ENCODE data around the gene SAP25.
"Not testable (repeated sequence)": the region's sequence is repeated elsewhere in the genome, so short reads cannot be mapped to it uniquely, and the experiment has no call there.

Gene SAP25

GRCh38 chr7:100556541-100556940, 17.2 kb downstream of the SAP25 start:
- no peak for FAIRE-seq

DNA sequence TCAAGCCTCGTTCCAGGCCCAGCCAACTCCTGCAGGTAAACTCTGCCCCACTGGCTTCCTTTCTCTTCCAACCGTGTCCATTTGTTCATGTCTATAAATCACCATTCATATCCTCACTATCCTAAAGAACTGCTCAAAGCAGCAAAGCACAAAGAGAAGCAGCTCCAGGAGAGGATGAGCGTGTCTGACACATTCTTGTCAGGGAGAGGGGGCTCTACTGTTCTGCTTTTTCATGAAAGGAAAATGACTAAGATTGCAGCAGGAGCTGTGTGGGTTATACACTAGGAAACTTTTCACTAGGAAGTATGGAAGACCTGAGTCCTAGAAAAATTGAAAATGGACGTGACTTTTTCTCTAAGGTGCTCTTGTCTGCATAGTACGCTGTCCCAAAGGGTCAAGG, 18.0 kb downstream of the SAP25 start:
- FAIRE-seq: no peak

DNA sequence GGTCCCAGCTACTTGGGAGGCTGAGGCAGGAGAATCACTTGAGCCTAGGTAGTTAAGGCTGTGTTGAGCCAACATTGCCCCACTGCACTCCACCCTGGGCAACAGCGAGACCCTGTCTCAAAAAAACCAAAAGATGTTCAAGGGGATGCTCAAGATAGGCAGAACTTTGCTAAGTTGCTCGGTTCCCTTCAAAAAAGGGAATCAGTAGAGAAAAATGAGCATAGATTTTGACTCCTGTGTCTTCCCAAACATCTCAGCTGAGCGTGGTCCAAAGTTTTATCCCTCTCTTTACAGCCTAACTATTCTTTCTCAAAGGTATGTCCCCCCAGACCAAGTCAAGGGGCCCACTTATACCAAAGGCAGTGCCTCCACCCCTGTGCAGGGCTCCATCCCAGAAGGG, 20.7 kb downstream of the SAP25 start:
- no peak for FAIRE-seq

DNA sequence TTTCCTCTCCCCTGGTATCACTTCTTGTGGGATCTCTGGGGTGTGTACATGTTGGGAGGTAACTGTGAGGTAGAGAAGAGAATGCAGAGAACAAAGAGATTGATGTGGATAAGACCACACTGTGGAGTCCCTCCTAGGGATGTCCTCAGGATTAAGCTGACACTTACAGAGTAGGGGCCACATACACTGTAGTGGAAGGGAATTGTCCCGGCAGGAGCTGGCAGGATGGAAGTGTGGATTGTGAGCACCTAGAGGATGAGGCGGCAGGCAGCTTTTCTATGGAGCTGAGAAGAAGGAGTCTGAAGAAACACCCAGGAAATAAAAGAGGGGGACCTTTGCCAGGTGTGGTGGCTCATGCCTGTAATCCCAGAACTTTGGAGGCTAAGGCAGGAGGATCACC, 21.2 kb downstream of the SAP25 start:
- no peak for FAIRE-seq

DNA sequence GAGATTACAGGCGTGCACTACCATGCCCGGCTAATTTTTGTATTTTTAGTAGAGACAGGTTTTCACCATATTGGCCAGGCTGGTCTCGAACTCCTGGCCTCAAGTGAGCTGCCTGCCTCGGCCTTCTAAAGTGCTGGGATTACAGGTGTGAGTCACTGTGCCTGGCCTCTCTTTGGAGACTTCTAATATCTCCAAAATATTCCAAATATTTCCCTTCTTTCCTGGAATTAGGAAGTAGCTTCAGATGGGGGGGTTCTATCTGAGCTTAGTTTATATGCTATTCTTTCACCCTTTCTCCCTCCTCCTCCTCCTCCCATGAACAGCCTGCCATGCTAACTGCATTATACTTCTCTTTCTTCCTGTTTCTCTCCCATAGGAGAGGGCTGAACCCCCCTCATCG, 25.3 kb downstream of the SAP25 start:
- not testable (repeated sequence) for FAIRE-seq

DNA sequence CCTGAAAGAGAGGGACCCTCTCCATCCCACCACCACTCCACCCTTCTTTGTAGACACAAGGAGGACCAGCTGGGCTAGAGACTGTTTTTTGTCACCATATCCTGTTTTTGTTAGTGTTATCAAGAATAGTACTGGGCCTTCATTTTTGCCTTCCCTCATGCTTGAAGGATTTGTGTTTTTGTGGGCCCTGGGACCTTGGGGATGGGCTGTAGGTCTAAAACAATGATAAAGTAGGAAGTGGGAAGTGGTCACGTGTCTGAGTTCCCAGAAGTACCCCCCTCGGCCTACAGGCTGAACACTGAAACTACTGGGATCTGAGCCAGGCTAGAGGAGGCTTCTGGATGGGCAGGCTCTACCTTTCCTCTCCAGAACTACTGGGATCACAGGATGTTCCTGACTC, 25.8 kb downstream of the SAP25 start:
- FAIRE-seq: no peak

- FAIRE-seq: no peak
Observed at GRCh38 chr7:100546926-100547800, 26.5 kb downstream of the SAP25 start.

DNA sequence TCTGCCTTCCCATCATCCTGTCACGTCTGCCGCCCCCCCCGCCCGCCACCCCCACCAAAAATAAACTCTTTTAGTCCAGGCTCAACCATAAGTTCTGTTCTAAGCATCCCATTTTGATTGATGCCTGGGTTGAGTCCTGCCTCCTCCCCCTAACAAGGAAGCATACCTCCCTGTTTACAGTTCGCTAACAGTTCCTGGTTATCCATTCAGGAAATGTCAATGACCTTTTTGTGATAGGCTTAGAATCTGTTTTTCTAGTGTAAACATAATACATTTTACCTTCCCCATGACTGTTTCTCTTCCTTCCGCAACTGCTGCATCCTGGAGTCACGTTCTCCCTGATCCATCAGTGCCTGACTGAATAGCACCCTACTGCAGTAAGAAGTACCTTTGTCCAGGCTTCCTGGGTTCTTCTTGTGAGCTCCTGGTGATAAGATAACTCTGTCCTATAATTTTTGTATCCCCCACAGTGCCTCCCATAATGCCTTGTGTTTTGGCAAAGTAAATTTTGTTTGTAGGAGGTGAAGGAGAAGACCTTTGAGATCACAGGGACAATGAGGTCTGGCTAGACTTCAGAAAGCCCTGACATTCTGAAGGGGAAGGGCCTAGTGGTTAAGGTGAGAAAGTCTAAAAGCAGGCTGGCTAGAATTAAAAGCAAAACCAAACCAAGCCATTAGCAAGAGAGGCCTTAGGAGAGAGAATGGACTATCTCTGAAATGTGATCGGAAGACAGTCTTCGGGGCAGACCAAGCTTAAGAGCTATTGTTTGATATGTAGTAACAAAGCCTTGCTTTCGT, 27.4 kb downstream of the SAP25 start:
- FAIRE-seq: peak; percentile 27

DNA sequence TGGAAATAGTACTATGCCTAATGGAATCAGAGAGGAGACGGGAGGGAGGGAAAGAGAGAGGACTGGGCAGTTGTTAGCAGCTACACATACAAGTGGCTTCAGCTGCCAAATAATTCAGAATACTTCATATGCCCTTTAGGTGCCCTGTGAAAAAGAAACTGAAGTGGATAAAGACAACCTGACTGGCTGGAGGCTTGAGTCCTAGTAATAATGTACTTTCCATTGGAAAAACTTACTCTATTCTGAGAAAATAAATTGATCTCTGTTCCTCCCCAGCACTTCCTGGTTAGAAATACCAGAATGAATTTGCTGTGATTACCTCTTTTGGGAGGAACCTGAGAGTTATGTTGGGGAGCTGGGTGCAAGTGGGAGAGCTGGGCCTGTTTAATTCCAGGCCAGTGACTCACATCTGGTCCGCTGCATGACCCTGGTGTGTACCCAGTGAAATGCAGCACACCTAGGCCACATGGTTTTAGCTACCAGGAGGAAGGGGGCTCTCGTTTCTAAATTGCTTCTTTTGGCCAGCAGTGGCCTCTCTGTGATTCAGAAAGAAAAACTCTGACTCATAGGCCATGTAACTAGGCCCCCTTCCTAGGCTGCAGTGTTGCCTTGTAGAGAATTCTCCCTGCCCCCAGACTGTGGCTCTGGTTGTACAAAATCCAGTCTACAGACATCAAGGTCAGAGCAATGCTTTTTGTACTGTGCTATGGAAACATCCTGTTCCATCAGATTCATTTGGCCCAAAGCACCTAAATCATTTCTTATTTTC, 28.2 kb downstream of the SAP25 start:
- FAIRE-seq: no peak

DNA sequence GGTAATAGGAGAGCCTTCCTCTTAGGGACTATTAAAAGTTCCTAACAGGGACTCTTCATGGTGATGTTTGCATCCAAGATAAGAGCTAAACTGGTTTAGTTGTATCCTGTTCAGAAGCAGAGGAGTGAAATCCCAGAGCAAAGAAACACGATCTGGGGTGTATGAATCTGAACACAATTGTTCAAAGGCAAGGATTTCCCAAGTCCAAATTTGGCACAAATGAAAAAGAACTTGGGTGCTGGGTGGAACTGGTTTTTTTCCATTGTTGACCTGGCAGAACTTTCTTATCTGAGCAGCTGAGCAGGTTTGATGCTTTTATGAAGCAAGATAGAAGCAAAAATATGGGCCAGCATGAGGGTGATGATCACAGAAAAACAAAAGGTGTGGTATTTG, 28.7 kb downstream of the SAP25 start:
- FAIRE-seq: no peak

- no peak for FAIRE-seq
Observed at GRCh38 chr7:100544386-100544785, 29.3 kb downstream of the SAP25 start.

DNA sequence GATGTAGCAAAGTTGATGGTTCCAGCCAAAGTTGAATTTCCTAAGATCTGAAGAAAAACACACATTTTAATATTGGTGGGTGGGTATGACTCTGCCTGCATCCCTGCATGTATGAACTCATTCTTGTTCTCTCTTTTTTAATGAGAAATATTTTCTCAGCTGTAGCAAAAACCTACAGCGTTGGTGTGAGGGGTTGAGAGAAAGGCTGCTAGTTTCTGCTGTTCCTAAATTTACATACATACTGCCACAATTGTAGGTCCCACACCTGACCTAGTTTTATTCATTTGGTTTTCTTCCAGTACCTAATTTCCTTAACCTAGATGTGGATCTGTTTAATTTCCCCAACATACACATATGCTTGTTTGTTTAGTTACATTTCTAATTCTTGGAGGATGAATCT, 30.1 kb downstream of the SAP25 start:
- FAIRE-seq: no peak

- FAIRE-seq: not testable (repeated sequence)
Observed at GRCh38 chr7:100541309-100541708, 32.4 kb downstream of the SAP25 start.

GRCh38 chr7:100540073-100540723, 33.5 kb downstream of the SAP25 start:
- no peak for FAIRE-seq

DNA sequence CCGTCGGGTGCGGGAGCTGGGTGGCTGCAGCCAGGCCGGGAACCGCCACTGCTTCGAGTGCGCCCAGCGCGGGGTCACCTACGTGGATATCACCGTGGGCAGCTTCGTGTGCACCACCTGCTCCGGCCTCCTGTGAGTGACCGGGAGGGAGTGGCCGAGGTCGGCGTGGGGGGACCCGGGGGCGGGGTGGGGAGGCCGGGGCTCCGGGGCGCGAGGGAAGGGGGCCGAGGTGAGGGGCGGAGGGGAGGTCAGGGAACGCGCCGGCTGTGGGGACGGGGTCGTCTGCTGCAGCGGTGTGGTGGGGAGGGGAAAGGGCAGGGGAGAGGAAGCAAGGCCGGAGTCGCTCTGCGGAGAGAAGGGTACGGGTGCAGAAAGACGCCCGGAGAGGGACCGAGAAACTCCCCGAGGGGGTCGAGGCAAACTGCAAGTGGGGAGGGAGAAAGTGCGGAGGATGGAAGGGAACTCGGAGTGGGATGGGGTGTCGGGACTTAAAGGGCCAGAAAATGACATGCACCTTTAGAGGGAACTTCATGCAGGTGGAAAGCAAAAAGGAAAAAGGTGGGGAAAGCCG, 34.2 kb downstream of the SAP25 start:
- FAIRE-seq: no peak

- FAIRE-seq: peak; percentile 87
Observed at GRCh38 chr7:100538654-100539435, 34.9 kb downstream of the SAP25 start, which contains the start of gene AGFG2. AGFG2 (plus strand) TSS chr7:100539203; CDS start chr7:100539347, 144 bp downstream.

- FAIRE-seq: no peak
Observed at GRCh38 chr7:100538348-100538653, 35.4 kb downstream of the SAP25 start.

DNA sequence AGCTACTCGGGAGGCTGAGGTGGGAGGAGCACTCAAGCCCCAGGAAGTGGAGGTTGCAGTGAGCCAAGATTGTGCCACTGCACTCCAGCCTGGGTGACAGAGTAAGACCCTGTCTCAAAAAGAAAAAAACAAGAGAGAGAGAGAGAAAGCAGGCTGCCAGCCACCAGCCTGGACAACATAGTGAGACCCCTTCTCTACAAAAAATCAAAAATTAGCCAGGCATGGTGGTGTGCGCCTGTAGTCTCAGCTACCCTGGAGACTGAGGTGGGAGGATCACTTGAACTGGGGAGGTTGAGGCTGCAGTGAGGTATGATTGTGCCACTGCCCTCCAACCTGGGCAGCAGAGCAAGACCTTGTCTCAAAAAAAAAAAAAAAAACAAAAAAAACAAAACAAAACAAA, 37.0 kb downstream of the SAP25 start:
- FAIRE-seq: not testable (repeated sequence)

DNA sequence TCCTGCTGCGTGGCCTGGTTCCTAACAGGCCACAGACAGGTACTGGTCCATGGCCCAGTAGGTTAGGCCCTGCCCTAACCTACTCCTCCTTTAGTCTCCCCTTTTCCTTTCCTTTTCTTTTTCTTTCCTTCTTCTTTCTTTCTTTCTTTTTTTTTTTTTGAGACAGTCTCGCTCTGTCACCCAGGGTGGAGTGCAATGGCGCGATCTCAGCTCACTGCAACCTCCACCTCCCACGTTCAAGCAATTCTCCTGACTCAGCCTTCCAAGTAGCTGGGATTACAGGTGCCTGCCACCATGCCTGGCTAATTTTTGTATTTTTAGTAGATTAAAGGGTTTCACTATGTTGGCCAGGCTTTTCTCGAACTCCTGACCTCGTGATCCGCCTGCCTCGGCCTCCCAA, 37.7 kb downstream of the SAP25 start:
- not testable (repeated sequence) for FAIRE-seq

GRCh38 chr7:100532165-100533022, 41.3 kb downstream of the SAP25 start:
- FAIRE-seq: no peak

Measured in islet of Langerhans (tissue), 1 donor.